Kidney epithelial cell (primary cell): Measurements from ENCODE around the gene TGFBR3L. TPM values are rescaled to one million over a fixed set of nuclear protein-coding genes. Genes with fewer than 3 reads are reported as not detected.

Experiments used
- DNase-seq: peaks from one replicate; pipeline ENCODE4 v3.0.0-alpha.2; 2010; ENCODE audit warnings: low read depth
- H3K27me3 ChIP-seq: 2 replicates; pipeline ENCODE4 v1.6.0; 2011; ENCODE audit warnings: low read length; ENCODE audit not compliant: control insufficient read depth, insufficient read depth
- H3K36me3 ChIP-seq: 2 replicates; pipeline ENCODE4 v1.5.1; 2011; ENCODE audit warnings: low read length; ENCODE audit not compliant: control insufficient read depth, insufficient read depth
- H3K4me3 ChIP-seq: 2 replicates; pipeline ENCODE4 v1.5.1; 2011; ENCODE audit warnings: low read depth, mild to moderate bottlenecking, control low read depth, low read length
- total RNA-seq: library from RNA; depleted of rRNA; stranded (reverse); fragments of >200 nt; gene quantifications from 2 replicates; pipeline ENCODE4 v1.2.3, GENCODE V29; 2015
- TF ChIP-seq, protein P1 (sequence below): IDR thresholded peaks from 2 replicates; pipeline ENCODE4 v1.5.1; 2011; ENCODE audit warnings: mild to moderate bottlenecking, moderate library complexity, low read length, control low read depth, inconsistent platforms; ENCODE audit not compliant: insufficient read depth, poor library complexity, severe bottlenecking

TGFBR3L gene
- total RNA-seq, 1 donor from 2014 or later = 4.5 TPM

DNA sequence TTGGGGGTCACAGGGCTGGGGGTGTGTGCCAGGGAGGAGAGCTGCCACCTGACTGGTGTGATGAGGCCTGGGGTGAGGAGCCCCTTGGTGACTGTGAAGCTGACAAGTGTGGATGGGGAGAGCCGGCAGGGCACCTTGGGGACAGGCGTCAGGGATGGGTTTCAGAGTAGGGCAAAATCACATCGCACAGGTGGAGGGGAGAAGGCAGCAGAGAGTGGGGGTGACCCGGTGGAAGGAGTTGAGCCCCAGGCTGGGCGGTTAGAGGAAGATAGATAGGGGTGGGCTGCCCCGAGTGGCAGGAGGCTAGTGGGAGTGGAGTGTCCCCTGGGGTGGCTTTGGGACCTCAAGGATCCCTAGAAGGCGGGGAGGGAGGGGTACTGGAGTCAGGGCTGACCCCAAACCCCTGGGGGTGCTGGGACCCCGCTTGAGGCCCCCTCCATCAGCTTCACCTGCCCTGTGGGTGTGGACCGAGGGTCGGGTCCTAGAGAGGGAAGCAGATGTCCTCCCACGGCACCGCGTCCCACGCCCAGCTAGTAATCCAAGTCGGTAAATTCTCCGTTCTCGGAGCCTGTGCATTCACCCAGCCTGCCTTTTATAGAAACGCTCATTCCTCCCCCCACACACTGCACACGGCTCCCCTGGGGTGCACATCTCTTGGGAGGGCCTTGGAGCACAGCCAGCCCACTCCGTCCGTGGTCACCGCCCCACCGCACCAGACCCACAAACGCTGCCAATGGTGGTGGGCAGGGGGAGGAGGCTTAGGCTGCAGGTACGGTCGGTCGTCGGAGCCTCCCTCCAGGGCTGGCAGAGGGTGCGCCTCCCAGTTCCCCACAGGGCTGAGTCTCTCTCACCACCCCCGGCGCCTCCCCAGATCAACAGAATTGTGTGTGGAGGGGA lies 8.9 kb downstream of the TGFBR3L start:
- peaks cover 3% of the 10 kb centered on the region for H3K27me3 ChIP-seq
- TF ChIP-seq, protein P1, sequence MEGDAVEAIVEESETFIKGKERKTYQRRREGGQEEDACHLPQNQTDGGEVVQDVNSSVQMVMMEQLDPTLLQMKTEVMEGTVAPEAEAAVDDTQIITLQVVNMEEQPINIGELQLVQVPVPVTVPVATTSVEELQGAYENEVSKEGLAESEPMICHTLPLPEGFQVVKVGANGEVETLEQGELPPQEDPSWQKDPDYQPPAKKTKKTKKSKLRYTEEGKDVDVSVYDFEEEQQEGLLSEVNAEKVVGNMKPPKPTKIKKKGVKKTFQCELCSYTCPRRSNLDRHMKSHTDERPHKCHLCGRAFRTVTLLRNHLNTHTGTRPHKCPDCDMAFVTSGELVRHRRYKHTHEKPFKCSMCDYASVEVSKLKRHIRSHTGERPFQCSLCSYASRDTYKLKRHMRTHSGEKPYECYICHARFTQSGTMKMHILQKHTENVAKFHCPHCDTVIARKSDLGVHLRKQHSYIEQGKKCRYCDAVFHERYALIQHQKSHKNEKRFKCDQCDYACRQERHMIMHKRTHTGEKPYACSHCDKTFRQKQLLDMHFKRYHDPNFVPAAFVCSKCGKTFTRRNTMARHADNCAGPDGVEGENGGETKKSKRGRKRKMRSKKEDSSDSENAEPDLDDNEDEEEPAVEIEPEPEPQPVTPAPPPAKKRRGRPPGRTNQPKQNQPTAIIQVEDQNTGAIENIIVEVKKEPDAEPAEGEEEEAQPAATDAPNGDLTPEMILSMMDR = no peak
- no peak for DNase-seq
- no peaks in the 10 kb centered on the region for H3K36me3 ChIP-seq
- no peak overlapping the region for H3K4me3 ChIP-seq

DNA sequence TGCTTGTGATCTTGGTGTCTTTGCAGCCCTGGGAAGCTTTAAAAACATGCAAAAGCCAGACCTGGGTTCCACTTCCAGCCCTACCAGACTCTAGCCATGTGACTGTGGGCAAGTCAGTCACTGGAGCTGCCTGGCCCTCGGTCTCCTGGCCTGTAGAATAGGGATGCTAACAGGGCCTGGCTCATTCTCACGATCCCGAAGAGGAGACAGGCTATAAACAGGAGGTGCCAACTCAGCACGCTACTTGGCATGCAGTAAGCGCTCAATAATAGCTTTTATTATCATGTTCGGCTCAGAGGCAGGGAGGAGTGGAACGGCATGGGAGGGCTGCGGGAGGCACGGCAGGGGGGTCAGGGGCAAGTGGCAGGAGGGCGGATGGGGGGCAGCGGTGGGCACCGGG lies 9.6 kb downstream of the TGFBR3L start:
- H3K36me3 ChIP-seq = no peaks in the 10 kb centered on the region
- TF ChIP-seq, protein P1 = no peak
- no peaks in the 10 kb centered on the region for H3K27me3 ChIP-seq
- no peak for DNase-seq
- no peak overlapping the region for H3K4me3 ChIP-seq

DNA sequence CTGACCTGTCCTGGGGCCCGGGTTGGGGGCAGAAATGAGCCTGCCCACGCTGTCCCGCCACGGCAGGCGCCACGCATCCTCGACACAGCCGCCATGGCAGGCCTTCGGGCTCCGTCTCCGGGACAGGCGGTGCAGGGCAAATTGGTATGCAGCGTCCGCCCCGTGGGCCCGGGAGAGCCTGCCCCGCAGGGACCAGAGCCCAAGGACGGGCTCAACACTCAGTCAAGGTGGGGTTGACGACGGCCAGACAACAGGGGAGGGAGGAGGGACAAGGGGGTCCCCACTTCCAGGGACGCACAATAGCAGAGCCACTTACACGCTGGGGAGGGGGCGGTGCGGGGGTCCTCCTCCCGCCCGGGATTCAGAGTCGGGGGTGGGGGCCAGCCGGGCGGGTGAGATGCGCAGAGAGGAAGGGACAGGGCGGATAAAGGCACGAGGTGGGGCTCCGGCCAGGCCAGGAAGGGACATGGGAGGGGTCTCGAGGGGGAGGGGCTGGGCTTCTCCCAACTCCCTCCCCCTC lies 10.1 kb downstream of the TGFBR3L start:
- no peaks in the 10 kb centered on the region for H3K36me3 ChIP-seq
- TF ChIP-seq, protein P1 = no peak
- peak overlapping the region; percentile 39 for H3K4me3 ChIP-seq
- DNase-seq = no peak
- H3K27me3 ChIP-seq = no peaks in the 10 kb centered on the region

DNA sequence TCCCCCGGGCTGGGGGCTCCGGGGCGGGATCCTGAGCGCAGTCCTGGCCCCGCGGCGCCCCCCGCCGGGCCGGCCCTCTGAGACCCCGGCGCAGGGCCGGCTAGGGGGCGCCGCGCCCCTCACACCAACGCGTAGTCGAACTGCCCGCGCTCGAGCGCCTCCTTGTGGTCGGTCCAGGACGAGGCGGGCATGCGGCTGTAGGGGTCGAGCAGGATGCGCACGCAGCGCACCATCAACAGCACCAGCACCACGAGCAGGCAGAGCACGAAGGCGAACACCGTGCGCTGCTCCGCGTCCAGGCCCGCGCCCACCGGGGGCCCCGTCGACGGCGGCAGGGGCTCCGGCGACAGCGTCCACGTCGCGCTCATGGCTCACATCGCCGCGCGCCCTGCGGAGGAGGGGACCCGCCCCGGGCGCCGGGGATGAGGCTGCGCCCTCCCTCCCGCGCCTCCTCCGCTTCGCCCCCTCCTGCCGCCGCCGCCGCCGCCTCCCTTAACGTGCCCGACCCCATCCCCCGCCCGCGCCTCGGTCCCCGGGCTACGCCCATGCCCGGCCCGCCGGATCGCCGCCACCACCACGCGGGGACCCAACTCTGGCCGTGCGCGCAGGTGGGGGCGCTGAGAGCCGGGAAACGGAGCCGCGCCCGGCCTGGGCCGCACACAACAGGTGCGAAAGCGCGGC lies 10.7 kb downstream of the TGFBR3L start:
- TF ChIP-seq, protein P1 = peak; percentile 81
- Histone ChIP-seq H3K36me3 (no peaks in the 10 kb centered on the region), H3K4me3 (peak overlapping the region; percentile 39), H3K27me3 (no peaks in the 10 kb centered on the region)
- no peak for DNase-seq

DNA sequence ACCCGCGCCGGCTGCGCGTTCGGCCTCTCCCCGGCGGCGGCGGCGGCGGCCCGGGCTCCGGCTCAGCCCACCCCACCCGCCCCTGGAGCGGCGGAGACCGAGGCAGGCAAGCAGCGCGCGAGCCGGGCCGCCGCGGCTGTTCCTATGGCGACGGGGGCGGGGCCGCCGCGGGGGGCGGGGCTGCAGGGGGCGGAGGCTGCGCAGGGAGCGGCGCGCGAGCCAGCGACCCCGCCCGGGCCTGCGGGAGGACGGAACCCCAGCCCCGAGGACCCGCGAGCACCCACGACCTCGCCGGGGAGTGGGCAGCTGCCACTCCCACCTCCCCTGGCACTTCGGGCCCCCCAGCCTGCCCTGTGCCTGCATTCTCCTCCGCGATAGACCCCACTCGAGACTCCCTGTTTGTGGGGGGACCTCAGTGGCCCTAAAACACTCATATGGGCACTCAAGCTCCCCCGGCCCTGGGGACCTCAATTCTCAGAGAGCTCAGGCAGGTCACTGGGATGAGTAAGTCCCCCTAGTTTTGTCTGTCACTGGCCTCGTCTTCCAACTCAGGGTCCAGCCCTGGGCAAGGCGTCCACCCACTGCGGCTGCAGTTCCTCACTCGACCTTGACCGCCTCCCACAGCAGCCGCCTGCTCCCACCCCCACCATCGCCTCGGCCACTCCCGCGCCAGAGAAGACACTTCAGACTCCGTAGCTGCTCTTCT lies 11.5 kb downstream of the TGFBR3L start, which contains the start of gene CTXN1:
CTXN1 (minus strand) TSS at position 115 of the 706 bp plus-strand sequence. CDS start 597 bp downstream, outside the sequence.
- peak within 1 kb of the TSS; percentile 44 for H3K4me3 ChIP-seq
- DNase-seq = no peak
- TF ChIP-seq, protein P1 = no peak

More for the DNA sequence above, 11.5 kb downstream of the TGFBR3L start, which contains the start of gene CTXN1:
- no peaks in the 10 kb centered on the region for H3K27me3 ChIP-seq
- no peaks in the 10 kb centered on the region for H3K36me3 ChIP-seq
